OCI-LY3 (cell line): ENCODE measurements around the gene IL4I1.

Experiments
- H2AFZ ChIP-seq: fragments of 200-600, 300-600 bp; shearing (Covaris generic); 2 replicates; pipeline ENCODE4 v1.6.0; 2014; ENCODE audit warnings: antibody characterized with exemption, low read depth, low read length
- H3K27ac ChIP-seq: fragments of 200-600, 300-600 bp; sonication (generic); 2 replicates; pipeline ENCODE4 v1.5.1; 2014; ENCODE audit warnings: mild to moderate bottlenecking, low read length, moderate library complexity, mixed read lengths
- H3K27me3 ChIP-seq: fragments of 200-600, 300-600 bp; sonication (generic); 2 replicates; pipeline ENCODE4 v1.6.1; 2014; ENCODE audit warnings: low read depth, low read length, mixed read lengths
- H3K36me3 ChIP-seq: fragments of 200-600, 300-600 bp; sonication (generic); replicated peaks from 2 replicates; pipeline ENCODE3; 2014; ENCODE audit warnings: low read depth, low read length, mixed read lengths
- H3K4me1 ChIP-seq: fragments of 300-600, 200-600 bp; sonication (generic); 2 replicates; pipeline ENCODE4 v1.6.1; 2014; ENCODE audit warnings: low read length, mixed read lengths
- H3K4me2 ChIP-seq: fragments of 200-600, 300-600 bp; sonication (generic); 2 replicates; pipeline ENCODE4 v1.6.1; 2014; ENCODE audit warnings: low read length, mixed read lengths
- H3K4me3 ChIP-seq: fragments of 300-600, 200-600 bp; sonication (generic); 2 replicates; pipeline ENCODE4 v1.5.1; 2014; ENCODE audit warnings: antibody characterized with exemption, mild to moderate bottlenecking, low read length, moderate library complexity
- H3K79me2 ChIP-seq: fragments of 300-600, 200-600 bp; shearing (Covaris generic); 2 replicates; pipeline ENCODE4 v1.6.1; 2014; ENCODE audit warnings: mild to moderate bottlenecking, low read length, mixed read lengths
- H3K9ac ChIP-seq: fragments of 300-600, 200-600 bp; shearing (Covaris generic); 2 replicates; pipeline ENCODE4 v1.6.0; 2014; ENCODE audit warnings: mild to moderate bottlenecking, low read length, moderate library complexity
- H3K9me3 ChIP-seq: fragments of 200-600, 300-600 bp; shearing (Covaris generic); 2 replicates; pipeline ENCODE4 v1.6.1; 2014; ENCODE audit warnings: low read length, mixed read lengths; ENCODE audit not compliant: insufficient read depth
- H4K20me1 ChIP-seq: fragments of 200-600, 300-600 bp; sonication (generic); 2 replicates; pipeline ENCODE4 v1.6.1; 2016; ENCODE audit warnings: low read length, mixed read lengths; ENCODE audit not compliant: insufficient read depth
- CTCF ChIP-seq: fragments of 200-600, 300-600 bp; sonication (generic); IDR thresholded peaks from 2 replicates; pipeline ENCODE4 v1.5.1; 2014; ENCODE audit warnings: antibody characterized with exemption, low read length, low read depth
- EZH2phosphoT487 ChIP-seq: fragments of 200-600 bp; shearing (Covaris generic); IDR thresholded peaks from 2 replicates; pipeline ENCODE4 v1.6.1; 2018; ENCODE audit warnings: antibody characterized with exemption, mixed run types, low read depth

IL4I1 gene

GRCh38 chr19:49862391-49863253 is 34.1 kb downstream of the IL4I1 start:
- Histone ChIP-seq H3K36me3 (peaks cover 59% of the 10 kb centered on the region), H3K27ac (no peak overlapping the region), H3K9ac (no peak overlapping the region), H2AFZ (no peak overlapping the region), H3K4me3 (no peak overlapping the region), H3K4me2 (no peak overlapping the region), H4K20me1 (no peaks in the 10 kb centered on the region), H3K9me3 (no peaks in the 10 kb centered on the region), H3K79me2 (peaks cover 26% of the 10 kb centered on the region), H3K4me1 (peaks cover 8% of the 10 kb centered on the region), H3K27me3 (no peaks in the 10 kb centered on the region)
- TF ChIP-seq EZH2phosphoT487 (no peak), CTCF (peak; percentile 47)

- H3K4me2 ChIP-seq, result no peak overlapping the region
- H3K36me3 ChIP-seq, result peaks cover 64% of the 10 kb centered on the region
- H3K9me3 ChIP-seq, result no peaks in the 10 kb centered on the region
- TF ChIP-seq EZH2phosphoT487 (no peak), CTCF (no peak)
- no peak overlapping the region for H3K9ac ChIP-seq
- H3K27me3 ChIP-seq, result no peaks in the 10 kb centered on the region
- H3K4me3 ChIP-seq, result no peak overlapping the region
- peaks cover 8% of the 10 kb centered on the region for H3K4me1 ChIP-seq
- no peak overlapping the region for H3K27ac ChIP-seq
- no peaks in the 10 kb centered on the region for H4K20me1 ChIP-seq
- H3K79me2 ChIP-seq, result peaks cover 24% of the 10 kb centered on the region
- no peak overlapping the region for H2AFZ ChIP-seq
Observed at GRCh38 chr19:49861541-49862378, 34.9 kb downstream of the IL4I1 start.

GRCh38 chr19:49861107-49861506 is 35.6 kb downstream of the IL4I1 start:
- no peak overlapping the region for H2AFZ ChIP-seq
- peaks cover 4% of the 10 kb centered on the region for H3K4me1 ChIP-seq
- H3K4me2 ChIP-seq, result no peak overlapping the region
- H3K4me3 ChIP-seq, result no peak overlapping the region
- no peak for TF ChIP-seq EZH2phosphoT487
- no peak for TF ChIP-seq CTCF
- H3K27me3 ChIP-seq, result no peaks in the 10 kb centered on the region
- no peak overlapping the region for H3K27ac ChIP-seq
- H3K9ac ChIP-seq, result no peak overlapping the region
- H3K79me2 ChIP-seq, result peaks cover 17% of the 10 kb centered on the region
- no peaks in the 10 kb centered on the region for H3K9me3 ChIP-seq
- peaks cover 6% of the 10 kb centered on the region; the same call in 1 of the 2 replicates for H4K20me1 ChIP-seq
- peaks cover 70% of the 10 kb centered on the region for H3K36me3 ChIP-seq

- H3K36me3 ChIP-seq, result peaks cover 72% of the 10 kb centered on the region
- no peaks in the 10 kb centered on the region for H3K27me3 ChIP-seq
- no peak overlapping the region for H3K27ac ChIP-seq
- peaks cover 12% of the 10 kb centered on the region; the same call in 1 of the 2 replicates for H3K79me2 ChIP-seq
- TF ChIP-seq EZH2phosphoT487, result no peak
- TF ChIP-seq CTCF, result no peak
- H3K4me1 ChIP-seq, result no peaks in the 10 kb centered on the region
- no peak overlapping the region for H2AFZ ChIP-seq
- no peak overlapping the region for H3K4me2 ChIP-seq
- H3K4me3 ChIP-seq, result no peak overlapping the region
- H4K20me1 ChIP-seq, result peaks cover 11% of the 10 kb centered on the region; the same call in 1 of the 2 replicates
- H3K9ac ChIP-seq, result no peak overlapping the region
- no peaks in the 10 kb centered on the region for H3K9me3 ChIP-seq
Observed at GRCh38 chr19:49860336-49861102, 36.2 kb downstream of the IL4I1 start.
